HEK293 (cell line): ENCODE results near the gene ZCCHC3.

ENCODE experiments used
- BCL11B ChIP-seq: fragments of 450-650 bp; formaldehyde crosslinking; IDR thresholded peaks from 2 replicates; pipeline ENCODE4 v1.5.1; 2016; ENCODE audit warnings: low read depth, missing biosample characterization, missing genetic modification characterization
- GLI4 ChIP-seq: fragments of 450-650 bp; formaldehyde crosslinking; IDR thresholded peaks from 2 replicates; pipeline ENCODE4 v1.5.1; 2016; ENCODE audit warnings: missing biosample characterization, missing genetic modification characterization
- OVOL3 ChIP-seq: fragments of 450-650 bp; formaldehyde crosslinking; IDR thresholded peaks from 2 replicates; pipeline ENCODE4 v1.5.1; 2016; ENCODE audit warnings: missing biosample characterization, missing genetic modification characterization
- PRDM4 ChIP-seq: fragments of 450-650 bp; formaldehyde crosslinking; IDR thresholded peaks from 2 replicates; pipeline ENCODE4 v1.5.1; 2017; ENCODE audit warnings: missing biosample characterization, missing genetic modification characterization
- REPIN1 ChIP-seq: fragments of 450-650 bp; formaldehyde crosslinking; IDR thresholded peaks from 2 replicates; pipeline ENCODE4 v1.5.1; 2017; ENCODE audit warnings: missing biosample characterization, missing genetic modification characterization, low read depth
- SP2 ChIP-seq: fragments of 450-650 bp; formaldehyde crosslinking; IDR thresholded peaks from 2 replicates; pipeline ENCODE4 v1.5.1; 2016; ENCODE audit warnings: missing biosample characterization, missing genetic modification characterization
- ZBTB20 ChIP-seq: fragments of 450-650 bp; formaldehyde crosslinking; IDR thresholded peaks from 2 replicates; pipeline ENCODE4 v1.5.1; 2016; ENCODE audit warnings: missing biosample characterization, missing genetic modification characterization
- ZBTB44 ChIP-seq: fragments of 450-650 bp; IDR thresholded peaks from 2 replicates; pipeline ENCODE4 v1.5.1; 2018; ENCODE audit warnings: missing biosample characterization, mild to moderate bottlenecking, missing genetic modification characterization
- ZBTB48 ChIP-seq: fragments of 450-650 bp; formaldehyde crosslinking; IDR thresholded peaks from 2 replicates; pipeline ENCODE4 v1.5.1; 2016; ENCODE audit warnings: missing biosample characterization, missing genetic modification characterization
- ZIC2 ChIP-seq: fragments of 450-650 bp; formaldehyde crosslinking; IDR thresholded peaks from 2 replicates; pipeline ENCODE4 v1.5.1; 2016; ENCODE audit warnings: missing biosample characterization, missing genetic modification characterization
- ZNF2 ChIP-seq: fragments of 450-650 bp; formaldehyde crosslinking; IDR thresholded peaks from 2 replicates; pipeline ENCODE4 v1.5.1; 2016; ENCODE audit warnings: missing biosample characterization, missing genetic modification characterization
- ZNF23 ChIP-seq: fragments of 450-650 bp; formaldehyde crosslinking; IDR thresholded peaks from 2 replicates; pipeline ENCODE4 v1.5.1; 2016; ENCODE audit warnings: missing biosample characterization, missing genetic modification characterization, borderline replicate concordance
- ZNF248 ChIP-seq: fragments of 450-650 bp; formaldehyde crosslinking; IDR thresholded peaks from 2 replicates; pipeline ENCODE4 v1.5.1; 2017; ENCODE audit warnings: missing biosample characterization, missing genetic modification characterization
- ZNF274 ChIP-seq, 2 experiments: fragments of 200-500 bp in 1 of 2; fragments of 450-650 bp in 1 of 2; sonication (Bioruptor generic) in 1 of 2; formaldehyde crosslinking in 1 of 2; IDR thresholded peaks; 2 replicates each; pipeline versions ENCODE4 v1.5.1 to v1.6.1; 2014 to 2016; ENCODE audit warnings: borderline replicate concordance in 1 of 2, inconsistent platforms in 1 of 2, low read length in 1 of 2, missing biosample characterization in 1 of 2, missing genetic modification characterization in 1 of 2
- ZNF335 ChIP-seq: fragments of 450-650 bp; formaldehyde crosslinking; conservative IDR thresholded peaks from 2 replicates; pipeline ENCODE4 v1.5.1; 2016; ENCODE audit warnings: missing biosample characterization, missing genetic modification characterization
- ZNF549 ChIP-seq: fragments of 450-650 bp; IDR thresholded peaks from 2 replicates; pipeline ENCODE4 v1.5.1; 2018; ENCODE audit warnings: missing biosample characterization, missing genetic modification characterization, mild to moderate bottlenecking, inconsistent platforms, moderate library complexity
- ZNF555 ChIP-seq: fragments of 450-650 bp; formaldehyde crosslinking; conservative IDR thresholded peaks from 2 replicates; pipeline ENCODE4 v1.5.1; 2017; ENCODE audit warnings: missing biosample characterization, mild to moderate bottlenecking, missing genetic modification characterization, inconsistent platforms
- ZNF558 ChIP-seq: fragments of 450-650 bp; formaldehyde crosslinking; IDR thresholded peaks from 2 replicates; pipeline ENCODE4 v1.5.1; 2016; ENCODE audit warnings: missing biosample characterization, missing genetic modification characterization
- ZNF585B ChIP-seq: fragments of 450-650 bp; formaldehyde crosslinking; IDR thresholded peaks from 2 replicates; pipeline ENCODE4 v1.5.1; 2016; ENCODE audit warnings: missing biosample characterization, missing genetic modification characterization
- ZNF704 ChIP-seq: fragments of 450-650 bp; formaldehyde crosslinking; IDR thresholded peaks from 2 replicates; pipeline ENCODE4 v1.5.1; 2016; ENCODE audit warnings: missing biosample characterization, missing genetic modification characterization
- ZNF747 ChIP-seq: fragments of 450-650 bp; formaldehyde crosslinking; IDR thresholded peaks from 2 replicates; pipeline ENCODE4 v1.5.1; 2016; ENCODE audit warnings: missing biosample characterization, missing genetic modification characterization
- ZXDB ChIP-seq: fragments of 450-650 bp; formaldehyde crosslinking; IDR thresholded peaks from 2 replicates; pipeline ENCODE4 v1.5.1; 2016; ENCODE audit warnings: missing biosample characterization, missing genetic modification characterization
- TF ChIP-seq, protein P1 (sequence below): fragments of 450-650 bp; formaldehyde crosslinking; conservative IDR thresholded peaks from 2 replicates; pipeline ENCODE4 v1.5.1; 2016; ENCODE audit warnings: low read depth, missing biosample characterization, missing genetic modification characterization
- TF ChIP-seq, protein P2 (sequence below): fragments of 450-650 bp; formaldehyde crosslinking; IDR thresholded peaks from 2 replicates; pipeline ENCODE4 v1.5.1; 2016; ENCODE audit warnings: missing biosample characterization, missing genetic modification characterization
- TF ChIP-seq, protein P3 (sequence below): fragments of 450-650 bp; formaldehyde crosslinking; IDR thresholded peaks from 2 replicates; pipeline ENCODE4 v1.5.1; 2016; ENCODE audit warnings: missing biosample characterization, missing genetic modification characterization
- TF ChIP-seq, protein P4 (sequence below): fragments of 450-650 bp; formaldehyde crosslinking; IDR thresholded peaks from 2 replicates; pipeline ENCODE4 v1.5.1; 2016; ENCODE audit warnings: missing biosample characterization, missing genetic modification characterization

ZCCHC3 gene

DNA sequence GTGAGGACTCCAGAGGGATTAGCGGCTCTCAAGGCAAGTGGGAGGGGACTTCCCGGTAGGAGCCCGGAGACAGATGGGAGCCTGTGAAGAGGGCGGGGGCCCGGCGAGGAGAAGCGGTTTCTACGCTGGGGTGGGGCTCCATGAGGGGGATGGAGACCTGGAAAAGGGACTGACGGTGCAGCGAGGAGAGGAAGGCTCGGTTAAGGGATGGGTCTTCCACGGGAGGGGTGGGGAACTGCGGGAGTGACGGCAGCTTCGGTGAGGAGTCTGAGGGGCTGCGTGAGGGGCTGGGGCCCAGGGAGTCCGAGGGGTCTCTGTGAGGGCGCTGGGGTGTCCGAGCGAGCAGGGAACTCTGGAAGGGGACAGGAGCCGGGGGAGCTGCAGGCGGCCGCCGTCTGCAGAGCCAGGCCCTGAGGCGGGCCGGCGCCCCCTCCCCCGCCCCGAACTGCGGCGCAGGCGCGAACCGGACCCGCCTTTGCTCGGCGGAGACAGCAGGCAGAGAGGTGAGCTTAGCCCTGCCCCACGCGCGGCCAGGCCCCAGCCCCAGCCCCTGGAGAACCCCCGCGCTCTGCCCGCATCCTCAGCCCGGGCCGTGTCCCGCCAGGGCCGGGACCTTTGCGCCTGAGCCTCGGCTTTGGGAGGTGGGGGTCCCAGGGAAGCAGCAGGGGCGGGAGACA lies 49.4 kb downstream of the ZCCHC3 start, which contains the start of gene NRSN2 (continued):
- TF ChIP-seq, protein P1, sequence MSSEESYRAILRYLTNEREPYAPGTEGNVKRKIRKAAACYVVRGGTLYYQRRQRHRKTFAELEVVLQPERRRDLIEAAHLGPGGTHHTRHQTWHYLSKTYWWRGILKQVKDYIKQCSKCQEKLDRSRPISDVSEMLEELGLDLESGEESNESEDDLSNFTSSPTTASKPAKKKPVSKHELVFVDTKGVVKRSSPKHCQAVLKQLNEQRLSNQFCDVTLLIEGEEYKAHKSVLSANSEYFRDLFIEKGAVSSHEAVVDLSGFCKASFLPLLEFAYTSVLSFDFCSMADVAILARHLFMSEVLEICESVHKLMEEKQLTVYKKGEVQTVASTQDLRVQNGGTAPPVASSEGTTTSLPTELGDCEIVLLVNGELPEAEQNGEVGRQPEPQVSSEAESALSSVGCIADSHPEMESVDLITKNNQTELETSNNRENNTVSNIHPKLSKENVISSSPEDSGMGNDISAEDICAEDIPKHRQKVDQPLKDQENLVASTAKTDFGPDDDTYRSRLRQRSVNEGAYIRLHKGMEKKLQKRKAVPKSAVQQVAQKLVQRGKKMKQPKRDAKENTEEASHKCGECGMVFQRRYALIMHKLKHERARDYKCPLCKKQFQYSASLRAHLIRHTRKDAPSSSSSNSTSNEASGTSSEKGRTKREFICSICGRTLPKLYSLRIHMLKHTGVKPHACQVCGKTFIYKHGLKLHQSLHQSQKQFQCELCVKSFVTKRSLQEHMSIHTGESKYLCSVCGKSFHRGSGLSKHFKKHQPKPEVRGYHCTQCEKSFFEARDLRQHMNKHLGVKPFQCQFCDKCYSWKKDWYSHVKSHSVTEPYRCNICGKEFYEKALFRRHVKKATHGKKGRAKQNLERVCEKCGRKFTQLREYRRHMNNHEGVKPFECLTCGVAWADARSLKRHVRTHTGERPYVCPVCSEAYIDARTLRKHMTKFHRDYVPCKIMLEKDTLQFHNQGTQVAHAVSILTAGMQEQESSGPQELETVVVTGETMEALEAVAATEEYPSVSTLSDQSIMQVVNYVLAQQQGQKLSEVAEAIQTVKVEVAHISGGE (tag by site-specific recombination) = 0 out of 2 replicates have a peak, but pooled peaks have one; percentile 30
- TF ChIP-seq ZNF248 (no peak), ZNF549 (tag by site-specific recombination) (no peak), ZNF747 (tag by site-specific recombination) (no peak), ZNF704 (tag by site-specific recombination) (no peak), ZNF335 (tag by site-specific recombination) (peak; percentile 13; the same call in 1 of the 2 replicates), ZNF585B (no peak), ZNF2 (peak; percentile 31; the same call in 1 of the 2 replicates), GLI4 (tag by site-specific recombination) (no peak), ZNF555 (tag by site-specific recombination) (no peak), ZNF274 (IDR thresholded peaks at IDR 0.05; ENCODE audit: low read length) (no peak), ZNF274 (tag by site-specific recombination; IDR thresholded peaks at IDR 0.05; ENCODE audit: borderline replicate concordance) (no peak), OVOL3 (tag by site-specific recombination) (no peak), ZBTB20 (peak; percentile 81; the same call in 1 of the 2 replicates), SP2 (tag by site-specific recombination) (peak; percentile 58), ZBTB44 (tag by site-specific recombination) (no peak), BCL11B (tag by site-specific recombination) (no peak), ZIC2 (tag by site-specific recombination) (peak; percentile 43; the same call in 1 of the 2 replicates), REPIN1 (tag by site-specific recombination) (0 out of 2 replicates have a peak, but pooled peaks have one; percentile 28), PRDM4 (tag by site-specific recombination) (peak; percentile 95), ZBTB48 (tag by site-specific recombination) (peak; percentile 83), ZXDB (tag by site-specific recombination) (peak; percentile 58; the same call in 1 of the 2 replicates), ZNF23 (tag by site-specific recombination) (no peak), ZNF558 (tag by site-specific recombination) (no peak)
- TF ChIP-seq, protein P2, sequence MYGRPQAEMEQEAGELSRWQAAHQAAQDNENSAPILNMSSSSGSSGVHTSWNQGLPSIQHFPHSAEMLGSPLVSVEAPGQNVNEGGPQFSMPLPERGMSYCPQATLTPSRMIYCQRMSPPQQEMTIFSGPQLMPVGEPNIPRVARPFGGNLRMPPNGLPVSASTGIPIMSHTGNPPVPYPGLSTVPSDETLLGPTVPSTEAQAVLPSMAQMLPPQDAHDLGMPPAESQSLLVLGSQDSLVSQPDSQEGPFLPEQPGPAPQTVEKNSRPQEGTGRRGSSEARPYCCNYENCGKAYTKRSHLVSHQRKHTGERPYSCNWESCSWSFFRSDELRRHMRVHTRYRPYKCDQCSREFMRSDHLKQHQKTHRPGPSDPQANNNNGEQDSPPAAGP (tag by site-specific recombination) = peak; percentile 73; the same call in 1 of the 2 replicates
- TF ChIP-seq, protein P3, sequence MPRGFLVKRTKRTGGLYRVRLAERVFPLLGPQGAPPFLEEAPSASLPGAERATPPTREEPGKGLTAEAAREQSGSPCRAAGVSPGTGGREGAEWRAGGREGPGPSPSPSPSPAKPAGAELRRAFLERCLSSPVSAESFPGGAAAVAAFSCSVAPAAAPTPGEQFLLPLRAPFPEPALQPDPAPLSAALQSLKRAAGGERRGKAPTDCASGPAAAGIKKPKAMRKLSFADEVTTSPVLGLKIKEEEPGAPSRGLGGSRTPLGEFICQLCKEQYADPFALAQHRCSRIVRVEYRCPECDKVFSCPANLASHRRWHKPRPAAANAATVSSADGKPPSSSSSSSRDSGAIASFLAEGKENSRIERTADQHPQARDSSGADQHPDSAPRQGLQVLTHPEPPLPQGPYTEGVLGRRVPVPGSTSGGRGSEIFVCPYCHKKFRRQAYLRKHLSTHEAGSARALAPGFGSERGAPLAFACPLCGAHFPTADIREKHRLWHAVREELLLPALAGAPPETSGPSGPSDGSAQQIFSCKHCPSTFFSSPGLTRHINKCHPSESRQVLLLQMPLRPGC (tag by site-specific recombination) = no peak
- TF ChIP-seq, protein P4, sequence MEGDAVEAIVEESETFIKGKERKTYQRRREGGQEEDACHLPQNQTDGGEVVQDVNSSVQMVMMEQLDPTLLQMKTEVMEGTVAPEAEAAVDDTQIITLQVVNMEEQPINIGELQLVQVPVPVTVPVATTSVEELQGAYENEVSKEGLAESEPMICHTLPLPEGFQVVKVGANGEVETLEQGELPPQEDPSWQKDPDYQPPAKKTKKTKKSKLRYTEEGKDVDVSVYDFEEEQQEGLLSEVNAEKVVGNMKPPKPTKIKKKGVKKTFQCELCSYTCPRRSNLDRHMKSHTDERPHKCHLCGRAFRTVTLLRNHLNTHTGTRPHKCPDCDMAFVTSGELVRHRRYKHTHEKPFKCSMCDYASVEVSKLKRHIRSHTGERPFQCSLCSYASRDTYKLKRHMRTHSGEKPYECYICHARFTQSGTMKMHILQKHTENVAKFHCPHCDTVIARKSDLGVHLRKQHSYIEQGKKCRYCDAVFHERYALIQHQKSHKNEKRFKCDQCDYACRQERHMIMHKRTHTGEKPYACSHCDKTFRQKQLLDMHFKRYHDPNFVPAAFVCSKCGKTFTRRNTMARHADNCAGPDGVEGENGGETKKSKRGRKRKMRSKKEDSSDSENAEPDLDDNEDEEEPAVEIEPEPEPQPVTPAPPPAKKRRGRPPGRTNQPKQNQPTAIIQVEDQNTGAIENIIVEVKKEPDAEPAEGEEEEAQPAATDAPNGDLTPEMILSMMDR (tag by site-specific recombination) = no peak
